ENCODE data around the gene AK5.
A peak's percentile ranks its signal among the peaks of the same experiment; 100 is the strongest.

The AK5 gene

GRCh38 chr1:77281491-77282186 is at the start of gene AK5:
Gene AK5 (plus strand): TSS chr1:77282019. CDS start chr1:77282314, 295 bp downstream.
- DNase-seq, result peak; percentile 52

- no peak for DNase-seq
These were observed 49.0 kb upstream of the AK5 start for GRCh38 chr1:77232829-77233228.

- DNase-seq, result no peak
These were observed 47.7 kb upstream of the AK5 start for GRCh38 chr1:77234096-77234495.

GRCh38 chr1:77234943-77235342 is 46.9 kb upstream of the AK5 start:
- DNase-seq, result no peak

- no peak for DNase-seq
These were observed 43.4 kb upstream of the AK5 start for GRCh38 chr1:77238462-77238861.

GRCh38 chr1:77239311-77239710 is 42.5 kb upstream of the AK5 start:
- DNase-seq, result no peak

- DNase-seq, result no peak
These were observed 36.0 kb upstream of the AK5 start for GRCh38 chr1:77245830-77246229.

GRCh38 chr1:77250126-77250525 is 31.7 kb upstream of the AK5 start:
- DNase-seq, result no peak

- DNase-seq, result no peak
These were observed 28.6 kb upstream of the AK5 start for GRCh38 chr1:77253211-77253610.

GRCh38 chr1:77263708-77264107 is 18.1 kb upstream of the AK5 start:
- no peak for DNase-seq

- DNase-seq, result no peak
These were observed 16.6 kb upstream of the AK5 start for GRCh38 chr1:77265180-77265579.

GRCh38 chr1:77267035-77267434 is 14.8 kb upstream of the AK5 start:
- no peak for DNase-seq

GRCh38 chr1:77271852-77272580 is 9.8 kb upstream of the AK5 start:
- DNase-seq, result no peak

- no peak for DNase-seq
These were observed 7.9 kb upstream of the AK5 start for GRCh38 chr1:77273891-77274290.

GRCh38 chr1:77275194-77275593 is 6.6 kb upstream of the AK5 start:
- DNase-seq, result no peak

GRCh38 chr1:77276941-77277340 is 4.9 kb upstream of the AK5 start:
- no peak for DNase-seq

GRCh38 chr1:77279929-77280328 is 1.9 kb upstream of the AK5 start:
- DNase-seq, result no peak

- DNase-seq, result no peak
These were observed 857 bp upstream of the AK5 start for GRCh38 chr1:77280962-77281361.

GRCh38 chr1:77282187-77282865 is 507 bp downstream of the AK5 start:
- peak; percentile 49 for DNase-seq

- DNase-seq, result peak; percentile 25
These were observed 1.2 kb downstream of the AK5 start for GRCh38 chr1:77282866-77283539.

GRCh38 chr1:77283701-77284425 is 2.0 kb downstream of the AK5 start:
- no peak for DNase-seq

GRCh38 chr1:77287535-77287934 is 5.7 kb downstream of the AK5 start:
- no peak for DNase-seq

GRCh38 chr1:77288275-77288674 is 6.5 kb downstream of the AK5 start:
- no peak for DNase-seq
